Testis (tissue), 2 donors: ENCODE measurements around the gene EHMT1.

Experiments used
- POLR2A ChIP-seq: fragments of 450-650 bp; IDR thresholded peaks from one replicate; pipeline ENCODE4 v1.6.1; 2017; ENCODE audit warnings: antibody characterized with exemption, mild to moderate bottlenecking, moderate library complexity
- TF ChIP-seq, protein P1 (sequence below), 3 experiments: fragments of 450-650 bp in 2 of 3; fragments of 200-600 bp in 1 of 3; sonication (generic) in 1 of 3; IDR thresholded peaks; one replicate each; pipeline ENCODE4 v1.5.1; 2016 to 2019; ENCODE audit warnings: antibody characterized with exemption in 3 of 3, mild to moderate bottlenecking in 2 of 3, moderate library complexity in 1 of 3

GRCh38 chr9:137614631-137615386 lies 4.0 kb upstream of the EHMT1 start:
- TF ChIP-seq, protein P1, sequence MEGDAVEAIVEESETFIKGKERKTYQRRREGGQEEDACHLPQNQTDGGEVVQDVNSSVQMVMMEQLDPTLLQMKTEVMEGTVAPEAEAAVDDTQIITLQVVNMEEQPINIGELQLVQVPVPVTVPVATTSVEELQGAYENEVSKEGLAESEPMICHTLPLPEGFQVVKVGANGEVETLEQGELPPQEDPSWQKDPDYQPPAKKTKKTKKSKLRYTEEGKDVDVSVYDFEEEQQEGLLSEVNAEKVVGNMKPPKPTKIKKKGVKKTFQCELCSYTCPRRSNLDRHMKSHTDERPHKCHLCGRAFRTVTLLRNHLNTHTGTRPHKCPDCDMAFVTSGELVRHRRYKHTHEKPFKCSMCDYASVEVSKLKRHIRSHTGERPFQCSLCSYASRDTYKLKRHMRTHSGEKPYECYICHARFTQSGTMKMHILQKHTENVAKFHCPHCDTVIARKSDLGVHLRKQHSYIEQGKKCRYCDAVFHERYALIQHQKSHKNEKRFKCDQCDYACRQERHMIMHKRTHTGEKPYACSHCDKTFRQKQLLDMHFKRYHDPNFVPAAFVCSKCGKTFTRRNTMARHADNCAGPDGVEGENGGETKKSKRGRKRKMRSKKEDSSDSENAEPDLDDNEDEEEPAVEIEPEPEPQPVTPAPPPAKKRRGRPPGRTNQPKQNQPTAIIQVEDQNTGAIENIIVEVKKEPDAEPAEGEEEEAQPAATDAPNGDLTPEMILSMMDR (IDR thresholded peaks at IDR 0.05): no peak
- TF ChIP-seq POLR2A: no peak
